ENCODE data around the gene CFAP57. TPM values are rescaled to one million over a fixed set of nuclear protein-coding genes. Genes with fewer than 3 reads are reported as not detected.

CFAP57 gene
- total RNA-seq, 1 donor from 2014 or later = not detected

DNA sequence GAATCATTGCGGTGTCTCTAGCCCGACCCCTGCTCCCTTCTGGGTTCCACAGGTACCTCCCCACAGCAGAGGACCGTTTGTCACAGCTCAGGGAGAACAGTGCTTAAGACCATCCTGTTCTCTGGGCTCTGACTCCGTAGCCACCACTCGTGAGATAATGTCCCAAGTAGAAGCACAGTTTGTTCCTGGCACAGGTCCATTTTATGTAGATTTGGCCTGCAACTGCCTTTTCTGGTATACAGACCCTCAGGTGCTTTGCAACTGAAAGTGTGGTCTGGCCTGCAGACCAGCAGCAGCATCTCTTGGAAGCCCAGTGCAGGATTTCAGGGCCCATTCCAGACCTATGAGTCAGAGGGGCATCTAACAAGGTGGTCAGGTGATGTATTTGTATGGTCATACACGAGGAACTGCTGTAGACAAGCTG, 69.3 kb downstream of the CFAP57 start:
- peak in 1 of 2 donors; percentile 77 for DNase-seq (ENCODE audit: extremely low spot score in 2 of 2)
- TF ChIP-seq, protein P1, sequence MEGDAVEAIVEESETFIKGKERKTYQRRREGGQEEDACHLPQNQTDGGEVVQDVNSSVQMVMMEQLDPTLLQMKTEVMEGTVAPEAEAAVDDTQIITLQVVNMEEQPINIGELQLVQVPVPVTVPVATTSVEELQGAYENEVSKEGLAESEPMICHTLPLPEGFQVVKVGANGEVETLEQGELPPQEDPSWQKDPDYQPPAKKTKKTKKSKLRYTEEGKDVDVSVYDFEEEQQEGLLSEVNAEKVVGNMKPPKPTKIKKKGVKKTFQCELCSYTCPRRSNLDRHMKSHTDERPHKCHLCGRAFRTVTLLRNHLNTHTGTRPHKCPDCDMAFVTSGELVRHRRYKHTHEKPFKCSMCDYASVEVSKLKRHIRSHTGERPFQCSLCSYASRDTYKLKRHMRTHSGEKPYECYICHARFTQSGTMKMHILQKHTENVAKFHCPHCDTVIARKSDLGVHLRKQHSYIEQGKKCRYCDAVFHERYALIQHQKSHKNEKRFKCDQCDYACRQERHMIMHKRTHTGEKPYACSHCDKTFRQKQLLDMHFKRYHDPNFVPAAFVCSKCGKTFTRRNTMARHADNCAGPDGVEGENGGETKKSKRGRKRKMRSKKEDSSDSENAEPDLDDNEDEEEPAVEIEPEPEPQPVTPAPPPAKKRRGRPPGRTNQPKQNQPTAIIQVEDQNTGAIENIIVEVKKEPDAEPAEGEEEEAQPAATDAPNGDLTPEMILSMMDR (IDR thresholded peaks at IDR 0.05) = no peak
- TF ChIP-seq POLR2A (IDR thresholded peaks at IDR 0.05) (no peak), POLR2AphosphoS5 (IDR thresholded peaks at IDR 0.05; ENCODE audit: insufficient read depth in 1 of 2, low read depth in 1 of 2) (no peak)
- H3K4me3 ChIP-seq = no peak overlapping the region
- no peaks in the 10 kb centered on the region for H3K9me3 ChIP-seq
- intact Hi-C loops (cut with DNase I) = no loop called here
- no peaks in the 10 kb centered on the region for H3K4me1 ChIP-seq
- H3K36me3 ChIP-seq = no peaks in the 10 kb centered on the region
- H3K27ac ChIP-seq = no peak overlapping the region
- H3K27me3 ChIP-seq = no peaks in the 10 kb centered on the region

DNA sequence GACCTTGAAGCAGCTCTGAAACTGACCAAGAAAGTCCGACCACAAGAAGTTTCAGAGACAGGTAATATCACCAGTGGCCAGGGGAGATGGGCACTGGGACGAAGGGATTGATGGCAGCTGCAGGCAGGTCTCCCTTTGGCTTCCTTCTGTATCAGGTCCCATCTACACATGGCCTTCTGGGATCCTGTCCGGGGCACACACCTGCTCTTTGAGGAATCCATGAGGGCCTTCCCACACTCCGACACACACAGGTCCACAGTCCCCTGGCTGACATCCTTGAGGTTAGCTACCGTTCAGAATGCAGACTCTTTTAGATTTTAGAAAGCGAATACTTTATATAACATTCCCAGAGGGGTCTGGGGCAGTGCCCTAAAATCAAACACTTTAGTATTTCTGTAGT, 71.2 kb downstream of the CFAP57 start:
- no peak for DNase-seq (ENCODE audit: extremely low spot score in 2 of 2)
- H3K27me3 ChIP-seq = no peaks in the 10 kb centered on the region
- no peaks in the 10 kb centered on the region for H3K36me3 ChIP-seq
- TF ChIP-seq POLR2AphosphoS5 (IDR thresholded peaks at IDR 0.05; ENCODE audit: insufficient read depth in 1 of 2, low read depth in 1 of 2) = no peak
- no peak for TF ChIP-seq POLR2A (IDR thresholded peaks at IDR 0.05)
- TF ChIP-seq, protein P1 (IDR thresholded peaks at IDR 0.05) = no peak
- H3K4me1 ChIP-seq = no peaks in the 10 kb centered on the region
- intact Hi-C loops (cut with DNase I) = no loop called here
- H3K27ac ChIP-seq = no peak overlapping the region
- H3K4me3 ChIP-seq = no peak overlapping the region
- no peaks in the 10 kb centered on the region for H3K9me3 ChIP-seq

DNA sequence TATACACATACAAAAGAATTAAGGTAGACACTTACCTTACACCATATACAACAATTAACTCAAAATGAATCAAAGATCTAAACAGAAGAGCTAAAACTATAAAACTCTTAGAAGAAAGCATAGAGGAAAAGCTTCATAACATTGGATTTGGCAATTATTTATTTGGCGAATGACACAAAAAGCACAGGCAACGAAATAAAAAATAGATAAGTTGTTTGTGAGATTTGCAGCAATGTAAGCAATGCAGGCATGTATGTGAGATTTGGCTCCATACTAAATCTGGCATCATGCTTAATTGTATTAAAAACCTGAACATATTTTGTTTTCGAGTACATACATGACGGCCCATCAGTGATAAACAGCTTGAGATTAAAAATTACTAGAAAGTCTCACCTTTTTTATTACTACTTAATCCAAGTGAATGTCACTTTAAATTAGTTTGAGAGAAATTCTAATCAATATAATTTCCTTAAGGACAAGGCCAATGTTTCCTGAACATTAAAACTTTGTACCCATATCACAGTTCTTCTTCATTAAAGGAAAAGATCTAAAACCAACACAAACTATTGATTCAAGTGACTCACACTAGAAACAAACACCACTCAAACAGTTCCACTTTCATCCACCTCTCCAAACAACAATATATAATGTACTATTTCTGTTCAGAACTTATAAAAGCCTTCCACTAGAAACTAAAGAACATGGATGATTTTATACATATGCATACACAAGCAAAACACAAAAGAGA, 74.5 kb downstream of the CFAP57 start:
- no peak for TF ChIP-seq POLR2AphosphoS5 (IDR thresholded peaks at IDR 0.05; ENCODE audit: insufficient read depth in 1 of 2, low read depth in 1 of 2)
- intact Hi-C loops (cut with DNase I) = no loop called here

DNA sequence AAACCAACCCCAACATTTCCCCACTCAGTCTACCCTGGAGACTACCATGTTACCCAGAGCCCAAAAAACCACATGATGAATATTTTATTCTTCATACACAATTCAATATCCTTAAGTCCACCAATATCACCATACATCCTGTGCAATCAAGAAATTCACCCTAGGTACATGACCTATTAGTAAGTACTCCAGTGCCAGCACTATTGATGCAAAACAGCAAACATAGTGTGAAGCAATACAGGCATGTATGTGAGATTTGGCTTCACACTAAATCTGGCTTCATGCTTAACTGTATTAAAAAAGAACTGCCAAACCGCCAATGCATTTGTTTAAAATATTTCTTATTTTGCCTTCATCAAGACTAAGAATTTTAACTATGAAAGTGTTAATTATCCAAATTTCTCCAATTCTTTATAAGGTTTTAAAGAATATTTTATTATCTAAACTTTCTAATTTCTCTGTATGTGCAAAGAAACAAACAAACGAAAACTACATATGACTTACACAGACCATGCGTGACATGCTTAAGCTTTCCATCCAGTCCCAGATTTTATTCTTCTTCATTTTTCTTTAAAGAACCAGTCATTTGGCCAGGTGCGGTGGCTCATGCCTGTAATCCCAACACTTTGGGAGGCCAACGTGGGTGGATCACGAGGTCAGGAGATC, 75.3 kb downstream of the CFAP57 start:
- TF ChIP-seq POLR2A (IDR thresholded peaks at IDR 0.05) (no peak), POLR2AphosphoS5 (IDR thresholded peaks at IDR 0.05; ENCODE audit: insufficient read depth in 1 of 2, low read depth in 1 of 2) (no peak)
- TF ChIP-seq, protein P1 (IDR thresholded peaks at IDR 0.05) = no peak
- H3K27ac ChIP-seq = no peak overlapping the region
- intact Hi-C loops (cut with DNase I) = no loop called here
- H3K4me3 ChIP-seq = no peak overlapping the region
- no peaks in the 10 kb centered on the region for H3K27me3 ChIP-seq
- DNase-seq (ENCODE audit: extremely low spot score in 2 of 2) = no peak
- H3K36me3 ChIP-seq = no peaks in the 10 kb centered on the region
- H3K9me3 ChIP-seq = no peaks in the 10 kb centered on the region
- H3K4me1 ChIP-seq = no peaks in the 10 kb centered on the region

More for the DNA sequence above, 74.5 kb downstream of the CFAP57 start:
- Histone ChIP-seq H3K4me3 (no peak overlapping the region), H3K4me1 (no peaks in the 10 kb centered on the region), H3K27ac (no peak overlapping the region), H3K27me3 (no peaks in the 10 kb centered on the region), H3K36me3 (no peaks in the 10 kb centered on the region), H3K9me3 (no peaks in the 10 kb centered on the region)
- no peak for DNase-seq (ENCODE audit: extremely low spot score in 2 of 2)

DNA sequence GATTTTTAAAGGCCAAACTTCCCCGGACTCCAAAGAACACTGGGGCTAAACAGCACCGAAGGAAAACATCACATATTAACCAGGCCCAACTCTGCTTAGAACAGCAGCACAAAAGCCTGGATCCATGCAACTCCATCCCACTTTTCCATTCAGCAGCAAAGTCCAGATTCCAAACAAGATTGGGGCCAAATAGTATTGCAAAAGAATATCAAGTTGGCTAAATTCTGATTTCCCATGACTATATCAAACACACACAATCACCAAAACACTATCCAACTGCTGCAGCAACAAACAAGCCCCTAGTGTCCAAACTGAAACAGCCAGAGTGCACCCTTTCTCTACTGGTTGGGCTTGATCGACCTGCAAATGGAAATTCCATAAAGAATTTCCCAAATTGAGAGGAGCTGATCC, 78.2 kb downstream of the CFAP57 start:
- intact Hi-C loops (cut with DNase I) = no loop called here
- no peaks in the 10 kb centered on the region for H3K27me3 ChIP-seq
- TF ChIP-seq, protein P1 (IDR thresholded peaks at IDR 0.05) = no peak
- no peak for TF ChIP-seq POLR2AphosphoS5 (IDR thresholded peaks at IDR 0.05; ENCODE audit: insufficient read depth in 1 of 2, low read depth in 1 of 2)
- TF ChIP-seq POLR2A (IDR thresholded peaks at IDR 0.05) = no peak
- H3K36me3 ChIP-seq = no peaks in the 10 kb centered on the region
- DNase-seq (ENCODE audit: extremely low spot score in 2 of 2) = peak in 1 of 2 donors; percentile 56
- no peak overlapping the region for H3K27ac ChIP-seq
- no peaks in the 10 kb centered on the region for H3K4me1 ChIP-seq
- no peaks in the 10 kb centered on the region for H3K9me3 ChIP-seq
- H3K4me3 ChIP-seq = no peak overlapping the region

All from vagina (tissue), 2 donors.